Gastroesophageal sphincter (tissue), 4 donors: ENCODE measurements around the gene PLEKHM3. TPM values are rescaled to one million over a fixed set of nuclear protein-coding genes. Genes with fewer than 3 reads are reported as not detected.

Experiments
- ATAC-seq: fragments of 150-250 bp; one replicate; pipeline ENCODE4 v1.9.1; 2016; ENCODE audit warnings: mild to moderate bottlenecking, moderate library complexity
- H3K27ac ChIP-seq, 4 donors: fragments of 200-600 bp; sonication (generic) in 3 of 4; 1 replicate in 3 of 4; 2 replicates in 1 of 4; pipeline ENCODE4 v1.5.1; 2016 to 2019
- H3K27me3 ChIP-seq: fragments of 200-600 bp; sonication (generic); one replicate; pipeline ENCODE4 v1.5.1; 2019
- H3K36me3 ChIP-seq, 2 donors: fragments of 200-600 bp; sonication (generic); one replicate each; pipeline ENCODE4 v1.5.1; 2019; ENCODE audit warnings: control low read depth in 1 of 2
- H3K4me1 ChIP-seq, 3 donors: fragments of 200-600 bp; sonication (generic); 1 replicate in 2 of 3; 2 replicates in 1 of 3; pipeline ENCODE4 v1.5.1; 2016 to 2019; ENCODE audit warnings: control low read depth in 2 of 3
- H3K4me3 ChIP-seq, 2 donors: fragments of 200-600 bp; sonication (generic); one replicate each; pipeline ENCODE4 v1.5.1; 2019; ENCODE audit warnings: mild to moderate bottlenecking in 1 of 2, moderate library complexity in 1 of 2
- H3K9me3 ChIP-seq, 3 donors: fragments of 200-600 bp; sonication (generic); one replicate each; pipeline ENCODE4 v1.5.1; 2017 to 2019; ENCODE audit warnings: control low read depth in 2 of 3
- CTCF ChIP-seq, 4 experiments: fragments of 200-600 bp in 2 of 4; fragments of 450-650 bp in 2 of 4; sonication (generic) in 1 of 4; IDR thresholded peaks; one replicate each; pipeline ENCODE4 v1.5.1; 2017 to 2019; ENCODE audit warnings: antibody characterized with exemption in 4 of 4, mild to moderate bottlenecking in 2 of 4, moderate library complexity in 2 of 4
- EP300 ChIP-seq: sonication (generic); formaldehyde crosslinking; IDR thresholded peaks from one replicate; pipeline ENCODE4 v1.6.1; 2017; ENCODE audit warnings: antibody characterized with exemption, mild to moderate bottlenecking
- POLR2A ChIP-seq, 2 donors: fragments of 450-650 bp; IDR thresholded peaks; one replicate each; pipeline ENCODE4 v1.6.1; 2017; ENCODE audit warnings: antibody characterized with exemption in 2 of 2, mild to moderate bottlenecking in 2 of 2, moderate library complexity in 1 of 2
- POLR2AphosphoS5 ChIP-seq: sonication (generic); formaldehyde crosslinking; IDR thresholded peaks from one replicate; pipeline ENCODE4 v1.6.1; 2017; ENCODE audit warnings: antibody characterized with exemption
- WGBS, 2 donors: methylation state at CpG; one replicate each; pipeline ENCODE4 v1.1.5; 2018; ENCODE audit warnings: low coverage in 1 of 2; 5-methylcytosine and 5-hydroxymethylcytosine counted together
- total RNA-seq, 4 donors: library from RNA; depleted of rRNA; stranded (reverse); fragments of >200 nt; gene quantifications; one replicate each; pipeline ENCODE4 v1.1.0, GENCODE V29; 2016

The PLEKHM3 gene
- total RNA-seq, 4 donors from 2014 or later, result 21.4 to 35.5 (median 29.7) TPM

- no CpG with 5 or more reads among the region's 1 CpG for WGBS, 2 donors
Measured at GRCh38 chr2:207790898-207791297, 234.4 kb downstream of the PLEKHM3 start.

GRCh38 chr2:207787800-207788199, 237.5 kb downstream of the PLEKHM3 start:
- no peak overlapping the region for H3K4me3 ChIP-seq
- H3K9me3 ChIP-seq, result no peaks in the 10 kb centered on the region
- no peaks in the 10 kb centered on the region for H3K27me3 ChIP-seq
- no peaks in the 10 kb centered on the region for H3K36me3 ChIP-seq
- H3K27ac ChIP-seq, result no peak overlapping the region
- 79 to 82% methylated on average over 4 of the region's 4 CpGs for WGBS, 2 donors
- TF ChIP-seq EP300, result no peak
- no peak for TF ChIP-seq POLR2AphosphoS5
- TF ChIP-seq CTCF (IDR thresholded peaks at IDR 0.05), result no peak
- TF ChIP-seq POLR2A (IDR thresholded peaks at IDR 0.05), result no peak
- no peak for ATAC-seq
- H3K4me1 ChIP-seq, result peaks cover 0 to 3% (median 0%) of the 10 kb centered on the region in 3 donors

More at GRCh38 chr2:207790898-207791297, 234.4 kb downstream of the PLEKHM3 start:
- Histone ChIP-seq H3K27me3 (no peaks in the 10 kb centered on the region), H3K4me3 (no peak overlapping the region), H3K4me1 (peaks cover 0 to 3% (median 0%) of the 10 kb centered on the region in 3 donors), H3K27ac (no peak overlapping the region), H3K36me3 (no peaks in the 10 kb centered on the region), H3K9me3 (no peaks in the 10 kb centered on the region)
- ATAC-seq, result no peak
- TF ChIP-seq POLR2AphosphoS5, result no peak
- no peak for TF ChIP-seq POLR2A (IDR thresholded peaks at IDR 0.05)
- TF ChIP-seq CTCF (IDR thresholded peaks at IDR 0.05), result no peak
- TF ChIP-seq EP300, result no peak

GRCh38 chr2:207787017-207787416, 238.3 kb downstream of the PLEKHM3 start:
- no peak overlapping the region for H3K27ac ChIP-seq
- WGBS, 2 donors, result 73 to 87% methylated on average over 3 of the region's 3 CpGs
- ATAC-seq, result no peak
- no peaks in the 10 kb centered on the region for H3K9me3 ChIP-seq
- H3K4me3 ChIP-seq, result no peak overlapping the region
- TF ChIP-seq CTCF (IDR thresholded peaks at IDR 0.05) (no peak), POLR2A (IDR thresholded peaks at IDR 0.05) (no peak), POLR2AphosphoS5 (no peak), EP300 (no peak)
- H3K36me3 ChIP-seq, result no peaks in the 10 kb centered on the region
- no peaks in the 10 kb centered on the region for H3K4me1 ChIP-seq
- H3K27me3 ChIP-seq, result no peaks in the 10 kb centered on the region

- WGBS, 2 donors, result 78 to 83% methylated on average over 2 to 3 of the region's 5 CpGs
- no peak for ATAC-seq
- Histone ChIP-seq H3K9me3 (no peaks in the 10 kb centered on the region), H3K36me3 (no peaks in the 10 kb centered on the region), H3K4me3 (no peak overlapping the region), H3K4me1 (no peaks in the 10 kb centered on the region), H3K27me3 (no peaks in the 10 kb centered on the region), H3K27ac (no peak overlapping the region)
- TF ChIP-seq CTCF (IDR thresholded peaks at IDR 0.05) (no peak), POLR2AphosphoS5 (no peak), POLR2A (IDR thresholded peaks at IDR 0.05) (no peak), EP300 (no peak)
Measured at GRCh38 chr2:207784898-207785297, 240.4 kb downstream of the PLEKHM3 start.

- Histone ChIP-seq H3K36me3 (no peaks in the 10 kb centered on the region), H3K4me3 (no peak overlapping the region), H3K4me1 (no peaks in the 10 kb centered on the region), H3K27ac (no peak overlapping the region), H3K9me3 (no peaks in the 10 kb centered on the region), H3K27me3 (no peaks in the 10 kb centered on the region)
- 75 to 88% methylated on average over 1 to 2 of the region's 2 CpGs for WGBS, 2 donors
- ATAC-seq, result no peak
- TF ChIP-seq EP300 (no peak), POLR2AphosphoS5 (no peak), CTCF (IDR thresholded peaks at IDR 0.05) (no peak), POLR2A (IDR thresholded peaks at IDR 0.05) (no peak)
Measured at GRCh38 chr2:207783514-207783913, 241.8 kb downstream of the PLEKHM3 start.
